Inferior parietal cortex (tissue), 1 donor: ENCODE results near the gene CBFA2T3.
"Not testable (repeated sequence)": the region's sequence is repeated elsewhere in the genome, so short reads cannot be mapped to it uniquely, and the experiment has no call there.

Experiments
- DNase-seq: peaks from one replicate; pipeline ENCODE4 v3.0.0-alpha.2; 2016; ENCODE audit errors: extremely low spot score

Gene CBFA2T3

DNA sequence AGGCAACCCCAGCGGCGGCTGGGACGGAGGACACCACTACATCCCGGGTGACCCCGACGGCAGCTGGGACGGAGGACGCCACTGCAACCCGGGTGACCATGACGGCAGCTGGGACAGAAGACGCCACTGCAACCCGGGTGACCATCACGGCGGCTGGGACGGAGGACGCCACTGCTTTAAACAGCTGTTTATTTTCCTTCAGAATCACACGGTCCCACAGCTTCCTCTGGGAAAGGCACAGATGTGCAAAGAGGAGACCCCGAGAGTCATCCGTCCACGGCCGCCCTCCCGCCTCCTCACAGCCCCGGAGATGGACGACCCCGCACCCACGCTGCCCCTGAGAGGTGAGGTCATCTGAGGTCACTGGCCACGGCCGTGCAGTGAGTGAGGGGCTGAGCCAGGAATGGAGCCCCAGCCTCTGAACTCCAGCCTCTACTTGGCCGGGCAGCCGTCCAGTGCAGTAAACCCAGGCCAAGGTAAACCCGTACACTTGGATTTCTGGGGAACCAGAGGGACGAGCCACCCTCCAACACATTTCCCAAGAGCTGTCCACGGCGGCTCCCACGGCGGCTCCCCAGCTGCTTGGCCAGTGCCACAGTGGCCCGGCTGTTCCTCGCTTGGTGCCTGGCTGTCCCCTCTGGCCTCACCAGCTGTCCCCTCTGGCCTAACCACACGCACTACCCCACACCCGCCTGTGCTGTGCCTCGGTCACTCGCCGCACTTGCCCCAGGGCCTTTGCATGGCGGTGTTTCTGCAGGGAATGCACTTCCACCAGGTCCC lies 67.4 kb downstream of the CBFA2T3 start:
- DNase-seq = no peak

GRCh38 chr16:88908307-88908706 lies 68.7 kb downstream of the CBFA2T3 start:
- no peak for DNase-seq

DNA sequence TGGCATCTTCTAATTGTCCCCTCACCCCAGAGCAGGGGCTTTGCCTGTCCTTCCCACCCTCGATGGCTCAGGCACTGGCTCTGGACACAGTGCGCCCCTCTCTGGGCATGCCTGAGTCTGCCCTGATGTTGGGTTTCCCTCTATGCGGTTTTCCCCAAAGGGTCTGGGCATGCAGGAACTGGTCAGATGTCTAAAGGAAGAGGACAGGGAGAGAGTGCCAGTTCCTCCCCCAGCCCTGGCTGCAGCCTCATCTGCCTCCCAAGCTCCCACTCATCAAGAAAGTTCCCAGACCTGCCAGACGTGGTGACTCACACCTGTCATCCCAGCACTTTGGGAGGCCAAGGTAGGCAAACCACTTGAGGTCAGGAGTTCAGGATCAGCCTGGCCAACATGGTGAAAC lies 69.2 kb downstream of the CBFA2T3 start:
- no peak for DNase-seq

- no peak for DNase-seq
Measured at GRCh38 chr16:88906535-88907105, 70.4 kb downstream of the CBFA2T3 start.

DNA sequence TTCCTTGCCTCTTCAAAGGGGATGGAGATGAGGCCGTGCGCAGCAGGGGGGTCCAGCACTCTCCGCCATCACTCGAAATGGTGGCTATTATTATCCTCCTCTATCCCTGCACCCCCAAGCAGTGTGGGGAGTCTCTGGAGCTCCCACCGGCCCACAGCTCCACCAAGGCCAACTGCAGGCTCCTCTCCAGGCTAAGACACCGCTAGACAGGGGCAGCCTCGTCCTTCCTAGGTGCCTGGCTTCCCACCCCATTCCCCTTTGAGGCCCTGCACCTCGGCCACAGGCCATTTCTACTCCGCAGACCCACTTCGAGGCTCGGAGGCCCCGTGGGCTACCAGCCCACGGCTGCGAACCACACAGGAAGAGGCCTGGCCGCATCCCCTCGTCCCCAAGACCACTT lies 71.0 kb downstream of the CBFA2T3 start:
- no peak for DNase-seq

DNA sequence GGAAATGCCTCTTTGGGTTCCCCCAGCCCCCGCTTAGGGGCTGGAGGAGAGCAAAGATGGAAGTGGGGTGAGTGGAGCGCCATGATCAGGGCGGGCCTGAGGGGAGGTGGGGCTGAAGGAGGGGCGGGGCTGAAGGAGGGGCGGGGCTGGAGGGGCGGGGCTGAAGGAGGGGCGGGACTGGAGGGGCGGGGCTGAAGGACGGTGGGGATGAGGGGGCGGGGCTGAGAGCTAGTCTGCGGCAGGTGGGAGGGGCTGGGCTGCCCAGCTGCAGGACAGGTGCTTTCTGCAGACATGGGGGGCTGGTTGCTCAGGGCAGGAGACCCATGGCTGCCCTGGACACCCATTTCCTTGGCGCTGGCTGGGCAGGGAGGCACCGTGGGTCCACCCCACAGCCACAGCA lies 71.4 kb downstream of the CBFA2T3 start:
- no peak for DNase-seq

- DNase-seq = no peak
Measured at GRCh38 chr16:88904676-88905365, 72.2 kb downstream of the CBFA2T3 start.

DNA sequence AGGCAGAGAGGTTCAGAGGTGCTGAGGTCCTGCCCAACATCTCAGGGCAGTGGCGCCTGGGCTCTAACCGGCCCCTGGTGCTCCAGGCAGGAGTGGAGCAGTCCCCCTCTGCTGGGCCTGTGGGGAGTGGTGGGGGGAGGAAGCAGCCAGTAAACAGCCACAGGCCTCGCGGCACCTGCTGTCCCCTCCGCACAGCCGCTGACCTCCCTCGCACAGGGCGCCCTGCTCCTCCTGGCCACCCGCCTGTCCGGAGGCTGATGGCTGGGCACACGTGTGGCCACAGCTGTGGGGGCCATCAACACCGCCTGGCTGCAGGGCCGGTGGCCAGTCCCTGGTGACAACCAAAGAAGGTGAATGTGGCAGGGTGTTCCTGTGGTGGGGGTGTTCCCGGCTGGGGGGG lies 73.7 kb downstream of the CBFA2T3 start:
- DNase-seq = no peak

DNA sequence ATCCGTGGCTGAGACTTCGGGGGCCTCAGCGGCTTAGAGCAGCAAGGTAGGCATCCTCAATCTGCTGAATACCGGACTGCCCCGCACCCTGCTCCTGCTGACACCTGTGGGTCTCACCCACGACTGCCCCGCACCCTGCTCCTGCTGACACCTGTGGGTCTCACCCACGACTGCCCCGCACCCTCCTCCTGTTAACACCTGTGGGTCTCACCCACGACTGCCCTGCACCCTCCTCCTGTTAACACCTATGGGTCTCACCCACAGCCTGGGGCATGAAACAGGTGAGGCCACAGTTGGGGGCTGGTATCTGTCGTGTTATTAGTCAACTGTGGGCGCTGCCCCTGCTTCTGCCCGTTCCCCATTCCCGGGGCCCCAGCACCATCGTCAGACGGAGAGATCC lies 74.3 kb downstream of the CBFA2T3 start:
- DNase-seq = no peak

GRCh38 chr16:88901718-88902337 lies 75.2 kb downstream of the CBFA2T3 start:
- no peak for DNase-seq

GRCh38 chr16:88900662-88901052 lies 76.3 kb downstream of the CBFA2T3 start:
- no peak for DNase-seq

DNA sequence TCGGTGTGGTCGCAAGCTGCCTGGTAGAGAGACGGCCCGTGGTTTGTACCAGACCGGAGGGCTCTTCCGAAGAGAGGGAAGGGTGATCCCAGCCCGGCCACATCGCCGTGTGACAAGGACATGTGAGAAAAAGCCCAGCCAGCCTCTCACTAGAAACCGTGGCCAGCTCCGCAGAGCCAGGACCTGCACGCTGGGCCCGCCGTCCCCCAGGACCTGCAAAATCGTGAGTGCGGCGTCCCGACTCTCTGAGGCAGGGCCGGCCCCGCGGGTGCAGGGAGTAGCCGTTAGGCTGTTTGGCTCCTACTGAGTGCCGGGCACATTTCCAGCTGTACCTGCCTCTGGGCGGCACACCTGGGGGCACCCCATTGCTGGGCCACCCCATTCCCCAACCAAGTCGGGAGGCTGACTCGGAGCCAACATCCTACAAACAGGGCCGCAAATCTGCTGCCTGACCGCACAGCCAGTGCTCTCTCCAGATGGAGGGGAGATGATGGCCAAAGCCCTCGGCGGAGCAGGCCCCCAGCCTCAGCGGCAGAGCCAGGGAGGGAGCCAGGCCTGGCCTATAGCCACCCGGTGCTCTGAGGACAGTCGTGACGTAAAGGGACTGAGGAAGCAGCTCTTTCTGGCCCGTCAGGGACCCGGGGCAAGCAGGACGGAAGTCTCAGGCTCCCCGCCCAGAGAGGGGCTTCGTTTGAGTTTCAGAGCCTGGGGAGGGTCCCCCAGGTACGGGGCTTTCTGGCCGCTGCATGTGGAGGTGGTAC lies 76.9 kb downstream of the CBFA2T3 start:
- DNase-seq = no peak

GRCh38 chr16:88897696-88898425 lies 79.1 kb downstream of the CBFA2T3 start:
- no peak for DNase-seq

GRCh38 chr16:88896238-88897070 lies 80.6 kb downstream of the CBFA2T3 start:
- DNase-seq = no peak

GRCh38 chr16:88895335-88895734 lies 81.7 kb downstream of the CBFA2T3 start:
- no peak for DNase-seq

DNA sequence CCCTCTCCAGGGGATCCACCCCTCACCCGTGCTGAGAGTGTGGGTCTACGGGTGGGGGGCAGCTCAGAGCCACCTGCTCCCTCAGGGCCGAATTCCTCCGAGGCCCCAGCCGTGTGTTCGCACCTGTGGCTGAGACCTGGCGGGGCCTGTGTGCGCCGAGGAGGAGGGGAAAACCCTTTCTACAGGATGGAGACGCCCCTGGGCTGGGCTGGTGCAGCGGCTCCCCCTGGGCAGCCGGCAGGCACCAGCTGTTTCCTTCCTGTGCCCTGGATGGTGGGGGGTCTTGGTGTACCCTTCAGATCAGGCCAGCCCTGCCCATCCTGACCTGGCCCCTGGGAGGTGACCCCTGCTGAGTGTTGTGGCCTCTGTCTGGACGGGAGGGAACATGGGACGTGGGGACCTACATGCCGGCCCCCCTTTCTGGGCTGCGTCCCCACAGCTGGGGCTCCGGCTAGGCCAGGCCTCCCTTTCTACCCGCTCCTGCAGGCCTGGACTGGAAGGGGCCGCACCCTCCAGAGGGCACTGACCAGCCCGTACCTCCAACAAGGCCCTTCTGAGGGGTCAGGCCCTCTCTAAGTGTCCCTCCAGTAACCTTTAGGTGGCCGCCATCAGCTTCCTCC lies 82.2 kb downstream of the CBFA2T3 start:
- DNase-seq = no peak

DNA sequence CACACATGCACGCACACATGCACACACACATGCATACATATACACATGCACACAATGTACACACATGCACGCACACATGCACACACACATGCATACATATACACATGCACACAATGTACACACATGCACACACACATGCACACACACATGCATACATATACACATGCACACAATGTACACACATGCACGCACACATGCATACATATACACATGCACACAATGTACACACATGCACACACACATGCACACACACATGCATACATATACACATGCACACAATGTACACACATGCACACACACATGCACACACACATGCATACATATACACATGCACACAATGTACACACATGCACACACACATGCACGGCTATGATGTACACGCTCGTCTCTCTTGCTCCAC lies 82.7 kb downstream of the CBFA2T3 start:
- DNase-seq = not testable (repeated sequence)

DNA sequence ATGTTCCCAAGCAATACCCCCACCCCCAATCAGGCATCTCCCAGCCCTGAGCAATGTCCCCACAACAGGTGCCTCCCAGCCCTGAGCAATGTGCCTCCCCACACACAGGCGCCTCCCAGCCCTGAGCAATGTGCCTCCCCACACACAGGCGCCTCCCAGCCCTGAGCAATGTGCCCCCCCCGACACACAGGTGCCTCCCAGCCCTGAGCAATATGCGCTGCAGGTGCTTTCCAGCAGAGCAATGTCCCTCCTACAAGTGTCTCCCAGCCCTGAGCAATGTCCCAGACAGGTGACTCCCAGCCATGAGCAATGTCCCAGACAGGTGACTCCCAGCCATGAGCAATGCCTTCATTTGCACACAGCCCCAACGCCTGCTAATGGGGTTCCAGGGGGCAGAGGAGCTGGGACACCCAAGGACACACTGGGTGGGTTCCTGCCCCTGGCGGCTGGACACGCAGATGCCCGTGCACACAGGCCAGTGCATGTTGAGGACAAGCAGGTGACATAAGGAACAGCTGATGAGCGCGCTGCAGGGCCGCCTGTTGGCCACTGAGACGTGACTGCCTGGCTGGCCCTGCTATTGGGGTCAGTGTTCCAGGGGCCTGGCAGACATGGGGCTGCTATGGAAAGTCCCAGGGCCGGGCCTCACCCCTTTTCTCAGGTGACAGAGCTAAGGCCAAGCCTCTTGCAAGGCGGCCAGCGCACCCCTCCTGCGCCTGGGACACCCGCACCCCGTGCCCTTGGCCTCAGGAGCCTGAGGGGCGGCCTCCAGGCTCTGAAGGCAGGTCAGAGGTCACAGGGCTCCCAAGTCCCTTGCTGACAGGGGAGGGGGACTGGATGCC lies 83.7 kb downstream of the CBFA2T3 start:
- no peak for DNase-seq

DNA sequence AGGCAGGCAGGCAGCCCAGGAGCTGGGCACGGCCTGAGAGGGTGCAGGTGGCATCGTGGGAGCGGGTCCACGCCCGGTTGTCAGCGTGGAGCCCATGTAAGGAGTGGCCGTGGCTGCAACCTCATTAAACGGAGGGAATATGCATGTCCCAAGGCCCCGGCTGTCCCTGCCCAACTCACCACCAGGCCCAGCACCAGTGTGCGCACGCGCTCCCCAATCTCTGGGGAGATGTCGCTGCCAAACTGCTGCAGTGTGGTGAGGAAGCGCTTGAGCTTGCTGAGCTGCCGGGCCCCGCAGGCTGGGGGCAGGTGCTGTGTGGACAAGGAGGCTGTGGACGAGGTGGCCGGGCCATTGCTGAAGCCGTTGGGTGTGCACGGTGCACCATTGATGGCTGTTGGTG lies 84.9 kb downstream of the CBFA2T3 start:
- no peak for DNase-seq
